Measurements from ENCODE around the gene OR10A4.

Gene OR10A4, protein sequence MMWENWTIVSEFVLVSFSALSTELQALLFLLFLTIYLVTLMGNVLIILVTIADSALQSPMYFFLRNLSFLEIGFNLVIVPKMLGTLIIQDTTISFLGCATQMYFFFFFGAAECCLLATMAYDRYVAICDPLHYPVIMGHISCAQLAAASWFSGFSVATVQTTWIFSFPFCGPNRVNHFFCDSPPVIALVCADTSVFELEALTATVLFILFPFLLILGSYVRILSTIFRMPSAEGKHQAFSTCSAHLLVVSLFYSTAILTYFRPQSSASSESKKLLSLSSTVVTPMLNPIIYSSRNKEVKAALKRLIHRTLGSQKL

DNA sequence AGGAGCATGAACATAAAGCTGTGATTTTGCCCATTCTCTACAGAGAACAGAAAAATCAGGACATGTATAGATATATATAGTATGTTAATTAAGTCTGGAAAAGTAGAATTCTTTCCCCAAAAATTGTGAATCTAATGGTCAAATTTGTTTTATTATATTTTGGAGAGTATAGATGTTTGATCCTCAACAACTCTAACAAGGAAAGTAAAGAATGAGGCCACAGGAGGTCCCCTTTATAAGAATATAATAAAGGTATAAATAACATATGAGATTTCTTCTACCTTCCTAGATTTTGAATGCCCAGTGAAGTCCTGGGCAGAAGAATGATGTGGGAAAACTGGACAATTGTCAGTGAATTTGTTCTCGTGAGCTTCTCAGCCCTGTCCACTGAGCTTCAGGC is at the start of gene OR10A4:
Gene OR10A4, plus strand, starts transcription at position 301 of the 400 bp plus-strand sequence. Its CDS starts 23 bp downstream, at position 324.
- no peak for DNase-seq (ENCODE audit: low spot score)
- TF ChIP-seq, protein P1, sequence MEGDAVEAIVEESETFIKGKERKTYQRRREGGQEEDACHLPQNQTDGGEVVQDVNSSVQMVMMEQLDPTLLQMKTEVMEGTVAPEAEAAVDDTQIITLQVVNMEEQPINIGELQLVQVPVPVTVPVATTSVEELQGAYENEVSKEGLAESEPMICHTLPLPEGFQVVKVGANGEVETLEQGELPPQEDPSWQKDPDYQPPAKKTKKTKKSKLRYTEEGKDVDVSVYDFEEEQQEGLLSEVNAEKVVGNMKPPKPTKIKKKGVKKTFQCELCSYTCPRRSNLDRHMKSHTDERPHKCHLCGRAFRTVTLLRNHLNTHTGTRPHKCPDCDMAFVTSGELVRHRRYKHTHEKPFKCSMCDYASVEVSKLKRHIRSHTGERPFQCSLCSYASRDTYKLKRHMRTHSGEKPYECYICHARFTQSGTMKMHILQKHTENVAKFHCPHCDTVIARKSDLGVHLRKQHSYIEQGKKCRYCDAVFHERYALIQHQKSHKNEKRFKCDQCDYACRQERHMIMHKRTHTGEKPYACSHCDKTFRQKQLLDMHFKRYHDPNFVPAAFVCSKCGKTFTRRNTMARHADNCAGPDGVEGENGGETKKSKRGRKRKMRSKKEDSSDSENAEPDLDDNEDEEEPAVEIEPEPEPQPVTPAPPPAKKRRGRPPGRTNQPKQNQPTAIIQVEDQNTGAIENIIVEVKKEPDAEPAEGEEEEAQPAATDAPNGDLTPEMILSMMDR (IDR thresholded peaks at IDR 0.05; ENCODE audit: extremely low read depth, insufficient read depth, missing control alignments): no peak
- in situ Hi-C loops (cut with MboI; ENCODE audit: low pct_unique_long_range_greater_than_20kb, low sequenced_read_pairs, unreplicated experiment): no loop called here

DNA sequence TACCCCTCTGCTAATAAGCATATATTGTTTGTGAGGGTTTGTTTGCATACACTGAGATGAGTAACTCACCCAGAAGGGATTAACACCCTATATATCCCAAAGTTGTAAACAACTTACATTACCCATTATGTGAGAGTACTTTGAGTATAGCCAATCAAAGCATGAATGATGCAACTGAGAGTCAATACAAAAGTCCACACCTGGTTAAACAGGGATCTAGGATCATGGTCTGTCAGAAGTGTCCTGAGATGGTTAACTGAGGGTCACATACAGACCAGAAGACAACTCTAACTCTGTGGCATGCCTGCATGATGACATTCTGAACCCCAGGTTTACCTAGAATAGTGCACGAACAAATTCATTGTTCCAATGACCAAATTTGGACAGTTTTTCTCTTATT is 48.3 kb upstream of the OR10A4 start:
- TF ChIP-seq, protein P1 (IDR thresholded peaks at IDR 0.05; ENCODE audit: extremely low read depth, insufficient read depth, missing control alignments): no peak
- in situ Hi-C loops (cut with MboI; ENCODE audit: low pct_unique_long_range_greater_than_20kb, low sequenced_read_pairs, unreplicated experiment): no loop called here
- DNase-seq (ENCODE audit: low spot score): no peak

DNA sequence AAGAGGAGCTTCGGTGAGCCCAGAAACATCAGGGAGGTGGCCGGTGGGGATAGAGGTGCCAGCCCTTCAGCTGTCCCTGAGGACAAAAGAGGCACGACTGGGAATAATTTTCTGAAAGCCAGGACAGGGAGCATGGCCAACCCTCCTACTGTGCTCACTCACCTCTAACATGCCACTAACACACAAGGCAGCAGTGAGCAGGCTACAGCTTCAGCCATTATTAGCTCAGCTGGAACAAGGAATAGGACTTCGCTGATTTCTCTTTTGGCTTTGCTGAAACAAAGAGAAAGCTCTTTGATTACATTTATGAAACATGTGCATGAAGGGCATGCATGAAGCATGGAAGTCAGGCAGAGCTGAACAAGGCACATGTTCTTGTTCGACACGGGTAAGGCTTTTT is 43.1 kb upstream of the OR10A4 start:
- no peak for DNase-seq (ENCODE audit: low spot score)
- TF ChIP-seq, protein P1 (IDR thresholded peaks at IDR 0.05; ENCODE audit: extremely low read depth, insufficient read depth, missing control alignments): no peak
- in situ Hi-C loops (cut with MboI; ENCODE audit: low pct_unique_long_range_greater_than_20kb, low sequenced_read_pairs, unreplicated experiment): no loop called here

DNA sequence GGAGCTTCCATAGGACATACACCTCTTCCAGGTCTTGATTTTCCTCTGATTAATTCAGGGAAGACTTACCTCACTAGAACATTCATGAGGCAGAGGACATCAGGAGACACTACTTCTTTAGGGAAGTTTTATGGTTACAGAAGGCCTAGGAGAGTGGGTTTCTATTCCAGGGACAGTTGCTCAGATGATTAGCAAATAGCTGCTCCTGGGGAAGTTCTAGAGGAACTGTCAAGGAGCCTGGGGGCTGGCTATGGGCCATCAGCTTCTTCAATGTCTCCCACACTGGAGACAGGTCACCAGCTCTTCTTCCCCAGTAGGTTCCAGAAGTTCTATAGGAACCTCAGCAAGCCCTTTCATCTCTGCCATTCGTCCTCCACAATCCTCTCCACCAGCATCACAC is 42.4 kb upstream of the OR10A4 start:
- TF ChIP-seq, protein P1 (IDR thresholded peaks at IDR 0.05; ENCODE audit: extremely low read depth, insufficient read depth, missing control alignments): no peak

DNA sequence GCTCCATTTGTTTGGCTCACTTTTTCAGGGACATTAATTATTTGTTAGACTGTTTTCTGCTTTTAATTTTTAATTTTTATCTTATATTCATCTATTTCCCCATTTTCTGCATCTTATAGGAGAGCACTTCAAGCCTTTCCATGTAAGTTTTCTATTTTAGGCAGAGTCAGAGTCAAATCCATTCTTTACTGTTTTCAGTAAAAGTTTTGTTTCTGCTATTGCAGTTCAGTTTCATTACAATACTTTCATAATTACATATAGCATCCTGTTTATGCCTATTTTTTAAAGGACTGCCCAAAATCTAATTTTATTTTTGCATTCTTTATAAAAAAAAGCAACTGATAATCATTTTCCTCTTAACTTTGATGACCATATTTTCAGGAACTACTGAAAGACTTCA is 34.7 kb upstream of the OR10A4 start:
- DNase-seq (ENCODE audit: low spot score): no peak
- in situ Hi-C loops (cut with MboI; ENCODE audit: low pct_unique_long_range_greater_than_20kb, low sequenced_read_pairs, unreplicated experiment): no loop called here
- TF ChIP-seq, protein P1 (IDR thresholded peaks at IDR 0.05; ENCODE audit: extremely low read depth, insufficient read depth, missing control alignments): no peak

More for the DNA sequence above, 42.4 kb upstream of the OR10A4 start:
- in situ Hi-C loops (cut with MboI; ENCODE audit: low pct_unique_long_range_greater_than_20kb, low sequenced_read_pairs, unreplicated experiment): no loop called here
- no peak for DNase-seq (ENCODE audit: low spot score)

DNA sequence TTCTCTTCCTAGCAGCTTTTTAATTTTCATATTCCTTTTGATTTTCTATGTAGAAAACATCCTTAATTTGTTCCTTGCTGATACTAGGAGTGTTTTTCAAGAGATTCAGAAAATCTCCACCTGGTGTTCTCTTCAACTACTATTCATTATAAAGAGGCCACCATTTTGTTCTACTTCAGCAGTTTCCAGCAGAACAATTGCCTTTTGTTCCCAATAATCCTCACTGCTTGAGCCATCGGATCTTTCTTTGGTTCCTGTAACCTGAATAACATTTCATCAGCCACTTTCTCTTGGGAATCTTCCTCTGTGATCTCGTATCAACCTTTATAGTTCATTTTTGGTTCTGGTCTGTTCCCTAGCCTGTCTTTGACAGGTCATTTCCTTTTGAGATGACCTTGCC is 32.8 kb upstream of the OR10A4 start:
- in situ Hi-C loops (cut with MboI; ENCODE audit: low pct_unique_long_range_greater_than_20kb, low sequenced_read_pairs, unreplicated experiment): no loop called here
- DNase-seq (ENCODE audit: low spot score): no peak

More for the DNA sequence above, 32.8 kb upstream of the OR10A4 start:
- TF ChIP-seq, protein P1 (IDR thresholded peaks at IDR 0.05; ENCODE audit: extremely low read depth, insufficient read depth, missing control alignments): no peak

Measured in GM13977 (cell line).